GM21381 (cell line): ENCODE data around the gene PRG2.

Experiments
- ATAC-seq: cut with Tn5 transposase; IDR thresholded peaks from one replicate; pipeline ENCODE4 v1.9.1; 2021; ENCODE audit warnings: mild to moderate bottlenecking, moderate library complexity; ENCODE audit not compliant: unreplicated experiment

Gene PRG2

GRCh38 chr11:57390535-57390934 is at the start of gene PRG2:
PRG2 (minus strand) TSS chr11:57390650; CDS start chr11:57389944, 706 bp downstream.
- no peak for ATAC-seq

- ATAC-seq: no peak
Measured at GRCh38 chr11:57439786-57440185, 49.3 kb upstream of the PRG2 start.

- ATAC-seq: no peak
Measured at GRCh38 chr11:57438345-57439285, 48.2 kb upstream of the PRG2 start.

- ATAC-seq: no peak
Measured at GRCh38 chr11:57436031-57436430, 45.6 kb upstream of the PRG2 start.

GRCh38 chr11:57434640-57435546 is 44.4 kb upstream of the PRG2 start:
- ATAC-seq: no peak

- ATAC-seq: no peak
Measured at GRCh38 chr11:57432714-57433163, 42.3 kb upstream of the PRG2 start.

- no peak for ATAC-seq
Measured at GRCh38 chr11:57432149-57432561, 41.7 kb upstream of the PRG2 start.

- no peak for ATAC-seq
Measured at GRCh38 chr11:57430952-57431351, 40.5 kb upstream of the PRG2 start.

- ATAC-seq: no peak
Measured at GRCh38 chr11:57429946-57430345, 39.5 kb upstream of the PRG2 start.

- ATAC-seq: no peak
Measured at GRCh38 chr11:57428643-57429042, 38.2 kb upstream of the PRG2 start.

- ATAC-seq: no peak
Measured at GRCh38 chr11:57427727-57428082, 37.3 kb upstream of the PRG2 start.

GRCh38 chr11:57426929-57427726 is 36.7 kb upstream of the PRG2 start, which contains the start of gene SLC43A3:
SLC43A3 (minus strand) TSS chr11:57427121; CDS start chr11:57426172, 949 bp downstream.
- ATAC-seq: peak; percentile 58

- no peak for ATAC-seq
Measured at GRCh38 chr11:57426439-57426928, 36.0 kb upstream of the PRG2 start.

- no peak for ATAC-seq
Measured at GRCh38 chr11:57425565-57426438, 35.4 kb upstream of the PRG2 start.

- ATAC-seq: peak; percentile 88
Measured at GRCh38 chr11:57424792-57425564, 34.5 kb upstream of the PRG2 start.

- ATAC-seq: no peak
Measured at GRCh38 chr11:57424137-57424791, 33.8 kb upstream of the PRG2 start.

GRCh38 chr11:57422669-57423068 is 32.2 kb upstream of the PRG2 start:
- no peak for ATAC-seq

GRCh38 chr11:57421805-57422204 is 31.4 kb upstream of the PRG2 start:
- no peak for ATAC-seq
